Liver (tissue), 3 donors: ENCODE data around the gene BTNL8.

Experiments
- EGR1 ChIP-seq, 2 donors: IDR thresholded peaks; 2 replicates each; pipeline ENCODE4 v1.6.1; 2016 to 2018; ENCODE audit warnings: antibody characterized with exemption in 2 of 2, low read depth in 2 of 2
- HNF4A ChIP-seq, 2 donors: conservative IDR thresholded peaks; 2 replicates each; pipeline ENCODE4 v1.6.1; 2016; ENCODE audit warnings: antibody characterized with exemption in 2 of 2, mild to moderate bottlenecking in 2 of 2
- HNF4G ChIP-seq: IDR thresholded peaks from 2 replicates; pipeline ENCODE4 v1.6.1; 2016; ENCODE audit warnings: antibody characterized with exemption
- JUND ChIP-seq, 2 donors: IDR thresholded peaks; 2 replicates each; pipeline ENCODE4 v1.6.1; 2016; ENCODE audit warnings: antibody characterized with exemption in 2 of 2
- MAX ChIP-seq: IDR thresholded peaks from 2 replicates; pipeline ENCODE4 v1.6.1; 2016; ENCODE audit warnings: antibody characterized with exemption
- RAD21 ChIP-seq, 2 donors: IDR thresholded peaks; 2 replicates each; pipeline ENCODE4 v1.6.1; 2016; ENCODE audit warnings: antibody characterized with exemption in 2 of 2, mild to moderate bottlenecking in 2 of 2
- RXRA ChIP-seq, 2 donors: IDR thresholded peaks; 2 replicates each; pipeline ENCODE4 v1.6.1; 2017 to 2018; ENCODE audit warnings: antibody characterized with exemption in 2 of 2, mild to moderate bottlenecking in 1 of 2
- TAF1 ChIP-seq: conservative IDR thresholded peaks from 2 replicates; pipeline ENCODE4 v1.6.1; 2016; ENCODE audit warnings: antibody characterized with exemption, mild to moderate bottlenecking
- YY1 ChIP-seq: IDR thresholded peaks from 2 replicates; pipeline ENCODE4 v1.6.1; 2016; ENCODE audit warnings: antibody characterized with exemption, mild to moderate bottlenecking
- ZBTB33 ChIP-seq: IDR thresholded peaks from 2 replicates; pipeline ENCODE4 v1.6.1; 2016; ENCODE audit warnings: antibody characterized with exemption
- TF ChIP-seq, protein P1 (sequence below): fragments of 150-350 bp; IDR thresholded peaks from 2 replicates; pipeline ENCODE4 v1.5.1; 2017; ENCODE audit warnings: improper control_type of control experiment, low read depth, low read length; ENCODE audit not compliant: missing input control
- TF ChIP-seq, protein P2 (sequence below): IDR thresholded peaks from 2 replicates; pipeline ENCODE4 v1.6.1; 2016; ENCODE audit warnings: antibody characterized with exemption
- TF ChIP-seq, protein P3 (sequence below): IDR thresholded peaks from 2 replicates; pipeline ENCODE4 v1.6.1; 2016; ENCODE audit warnings: antibody characterized with exemption, mild to moderate bottlenecking
- donor health status: healthy.
- donor health status: healthy.

- TF ChIP-seq, protein P1, sequence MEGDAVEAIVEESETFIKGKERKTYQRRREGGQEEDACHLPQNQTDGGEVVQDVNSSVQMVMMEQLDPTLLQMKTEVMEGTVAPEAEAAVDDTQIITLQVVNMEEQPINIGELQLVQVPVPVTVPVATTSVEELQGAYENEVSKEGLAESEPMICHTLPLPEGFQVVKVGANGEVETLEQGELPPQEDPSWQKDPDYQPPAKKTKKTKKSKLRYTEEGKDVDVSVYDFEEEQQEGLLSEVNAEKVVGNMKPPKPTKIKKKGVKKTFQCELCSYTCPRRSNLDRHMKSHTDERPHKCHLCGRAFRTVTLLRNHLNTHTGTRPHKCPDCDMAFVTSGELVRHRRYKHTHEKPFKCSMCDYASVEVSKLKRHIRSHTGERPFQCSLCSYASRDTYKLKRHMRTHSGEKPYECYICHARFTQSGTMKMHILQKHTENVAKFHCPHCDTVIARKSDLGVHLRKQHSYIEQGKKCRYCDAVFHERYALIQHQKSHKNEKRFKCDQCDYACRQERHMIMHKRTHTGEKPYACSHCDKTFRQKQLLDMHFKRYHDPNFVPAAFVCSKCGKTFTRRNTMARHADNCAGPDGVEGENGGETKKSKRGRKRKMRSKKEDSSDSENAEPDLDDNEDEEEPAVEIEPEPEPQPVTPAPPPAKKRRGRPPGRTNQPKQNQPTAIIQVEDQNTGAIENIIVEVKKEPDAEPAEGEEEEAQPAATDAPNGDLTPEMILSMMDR, result no peak
- no peak for TF ChIP-seq MAX
- TF ChIP-seq, protein P2, sequence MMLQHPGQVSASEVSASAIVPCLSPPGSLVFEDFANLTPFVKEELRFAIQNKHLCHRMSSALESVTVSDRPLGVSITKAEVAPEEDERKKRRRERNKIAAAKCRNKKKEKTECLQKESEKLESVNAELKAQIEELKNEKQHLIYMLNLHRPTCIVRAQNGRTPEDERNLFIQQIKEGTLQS, result no peak
- TF ChIP-seq RAD21 (IDR thresholded peaks at IDR 0.05), result no peak
- TF ChIP-seq, protein P3, sequence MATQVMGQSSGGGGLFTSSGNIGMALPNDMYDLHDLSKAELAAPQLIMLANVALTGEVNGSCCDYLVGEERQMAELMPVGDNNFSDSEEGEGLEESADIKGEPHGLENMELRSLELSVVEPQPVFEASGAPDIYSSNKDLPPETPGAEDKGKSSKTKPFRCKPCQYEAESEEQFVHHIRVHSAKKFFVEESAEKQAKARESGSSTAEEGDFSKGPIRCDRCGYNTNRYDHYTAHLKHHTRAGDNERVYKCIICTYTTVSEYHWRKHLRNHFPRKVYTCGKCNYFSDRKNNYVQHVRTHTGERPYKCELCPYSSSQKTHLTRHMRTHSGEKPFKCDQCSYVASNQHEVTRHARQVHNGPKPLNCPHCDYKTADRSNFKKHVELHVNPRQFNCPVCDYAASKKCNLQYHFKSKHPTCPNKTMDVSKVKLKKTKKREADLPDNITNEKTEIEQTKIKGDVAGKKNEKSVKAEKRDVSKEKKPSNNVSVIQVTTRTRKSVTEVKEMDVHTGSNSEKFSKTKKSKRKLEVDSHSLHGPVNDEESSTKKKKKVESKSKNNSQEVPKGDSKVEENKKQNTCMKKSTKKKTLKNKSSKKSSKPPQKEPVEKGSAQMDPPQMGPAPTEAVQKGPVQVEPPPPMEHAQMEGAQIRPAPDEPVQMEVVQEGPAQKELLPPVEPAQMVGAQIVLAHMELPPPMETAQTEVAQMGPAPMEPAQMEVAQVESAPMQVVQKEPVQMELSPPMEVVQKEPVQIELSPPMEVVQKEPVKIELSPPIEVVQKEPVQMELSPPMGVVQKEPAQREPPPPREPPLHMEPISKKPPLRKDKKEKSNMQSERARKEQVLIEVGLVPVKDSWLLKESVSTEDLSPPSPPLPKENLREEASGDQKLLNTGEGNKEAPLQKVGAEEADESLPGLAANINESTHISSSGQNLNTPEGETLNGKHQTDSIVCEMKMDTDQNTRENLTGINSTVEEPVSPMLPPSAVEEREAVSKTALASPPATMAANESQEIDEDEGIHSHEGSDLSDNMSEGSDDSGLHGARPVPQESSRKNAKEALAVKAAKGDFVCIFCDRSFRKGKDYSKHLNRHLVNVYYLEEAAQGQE, result no peak
- no peak for TF ChIP-seq ZBTB33
- TF ChIP-seq JUND (IDR thresholded peaks at IDR 0.05), result no peak
- no peak for TF ChIP-seq RXRA (IDR thresholded peaks at IDR 0.05)
- no peak for TF ChIP-seq HNF4G
- TF ChIP-seq TAF1, result no peak
- TF ChIP-seq YY1, result no peak
- TF ChIP-seq HNF4A (conservative IDR thresholded peaks at IDR 0.05), result no peak
- no peak for TF ChIP-seq EGR1 (IDR thresholded peaks at IDR 0.05; ENCODE audit: low read depth in 2 of 2)
These were observed 48.4 kb upstream of the BTNL8 start for GRCh38 chr5:180850434-180851078.
